Activated T-cell treated with anti-CD3 and anti-CD28 coated beads, Interleukin-2, amount 50 U/mL, for 24 hours (primary cell): ENCODE measurements around the gene ATP6V0C.

Experiments
- DNase-seq: peaks from one replicate; pipeline ENCODE4 v3.0.0-alpha.2; 2020
- H3K27ac Mint-ChIP-seq: 2 replicates; pipeline ENCODE4 v1.8.0; 2020; ENCODE audit warnings: mild to moderate bottlenecking, mixed read lengths
- H3K27me3 Mint-ChIP-seq: 2 replicates; pipeline ENCODE4 v1.8.0; 2020; ENCODE audit warnings: mixed read lengths
- H3K36me3 Mint-ChIP-seq: 2 replicates; pipeline ENCODE4 v1.8.0; 2020; ENCODE audit warnings: low read depth, mixed read lengths
- H3K4me1 Mint-ChIP-seq: 2 replicates; pipeline ENCODE4 v1.8.0; 2020; ENCODE audit warnings: low read depth, mixed read lengths
- H3K4me3 Mint-ChIP-seq: 2 replicates; pipeline ENCODE4 v1.8.0; 2020; ENCODE audit warnings: mild to moderate bottlenecking, moderate library complexity, mixed read lengths
- H3K9me3 Mint-ChIP-seq: 2 replicates; pipeline ENCODE4 v1.8.0; 2020; ENCODE audit warnings: mixed read lengths

ATP6V0C gene

GRCh38 chr16:2493605-2494004, 20.1 kb upstream of the ATP6V0C start:
- H3K36me3 Mint-ChIP-seq = peaks cover 33% of the 10 kb centered on the region
- DNase-seq = no peak
- no peaks in the 10 kb centered on the region for H3K4me1 Mint-ChIP-seq
- H3K9me3 Mint-ChIP-seq = no peaks in the 10 kb centered on the region
- no peak overlapping the region for H3K4me3 Mint-ChIP-seq
- no peak overlapping the region for H3K27ac Mint-ChIP-seq
- no peaks in the 10 kb centered on the region for H3K27me3 Mint-ChIP-seq

GRCh38 chr16:2494616-2495015, 19.1 kb upstream of the ATP6V0C start:
- Mint-ChIP-seq H3K27ac (no peak overlapping the region), H3K27me3 (no peaks in the 10 kb centered on the region), H3K36me3 (peaks cover 34% of the 10 kb centered on the region), H3K9me3 (no peaks in the 10 kb centered on the region), H3K4me1 (no peaks in the 10 kb centered on the region), H3K4me3 (no peak overlapping the region)
- no peak for DNase-seq

- Mint-ChIP-seq H3K27ac (no peak overlapping the region), H3K4me1 (no peaks in the 10 kb centered on the region), H3K36me3 (peaks cover 34% of the 10 kb centered on the region), H3K27me3 (no peaks in the 10 kb centered on the region), H3K9me3 (no peaks in the 10 kb centered on the region), H3K4me3 (no peak overlapping the region)
- no peak for DNase-seq
These were observed 18.7 kb upstream of the ATP6V0C start for GRCh38 chr16:2495041-2495440.

GRCh38 chr16:2496223-2497115, 17.3 kb upstream of the ATP6V0C start:
- H3K4me1 Mint-ChIP-seq = no peaks in the 10 kb centered on the region
- H3K27me3 Mint-ChIP-seq = no peaks in the 10 kb centered on the region

GRCh38 chr16:2497116-2497630, 16.6 kb upstream of the ATP6V0C start:
- Mint-ChIP-seq H3K4me1 (no peaks in the 10 kb centered on the region), H3K36me3 (peaks cover 36% of the 10 kb centered on the region), H3K4me3 (no peak overlapping the region), H3K27ac (no peak overlapping the region), H3K9me3 (no peaks in the 10 kb centered on the region), H3K27me3 (no peaks in the 10 kb centered on the region)
- no peak for DNase-seq

More at GRCh38 chr16:2496223-2497115, 17.3 kb upstream of the ATP6V0C start:
- Mint-ChIP-seq H3K9me3 (no peaks in the 10 kb centered on the region), H3K4me3 (no peak overlapping the region), H3K27ac (peak overlapping the region; percentile 6), H3K36me3 (peaks cover 36% of the 10 kb centered on the region)
- DNase-seq = no peak

- Mint-ChIP-seq H3K27me3 (no peaks in the 10 kb centered on the region), H3K36me3 (peaks cover 36% of the 10 kb centered on the region), H3K9me3 (no peaks in the 10 kb centered on the region), H3K27ac (no peak overlapping the region), H3K4me1 (no peaks in the 10 kb centered on the region), H3K4me3 (no peak overlapping the region)
- DNase-seq = no peak
These were observed 15.9 kb upstream of the ATP6V0C start for GRCh38 chr16:2497695-2498484.

- Mint-ChIP-seq H3K27me3 (no peaks in the 10 kb centered on the region), H3K4me1 (no peaks in the 10 kb centered on the region), H3K4me3 (no peak overlapping the region), H3K9me3 (no peaks in the 10 kb centered on the region), H3K27ac (no peak overlapping the region), H3K36me3 (peaks cover 36% of the 10 kb centered on the region)
- DNase-seq = no peak
These were observed 15.1 kb upstream of the ATP6V0C start for GRCh38 chr16:2498531-2499253.

- DNase-seq = no peak
- H3K4me1 Mint-ChIP-seq = no peaks in the 10 kb centered on the region
- no peaks in the 10 kb centered on the region for H3K9me3 Mint-ChIP-seq
- H3K36me3 Mint-ChIP-seq = peaks cover 36% of the 10 kb centered on the region
- H3K4me3 Mint-ChIP-seq = no peak overlapping the region
- H3K27me3 Mint-ChIP-seq = no peaks in the 10 kb centered on the region
- no peak overlapping the region for H3K27ac Mint-ChIP-seq
These were observed 14.3 kb upstream of the ATP6V0C start for GRCh38 chr16:2499454-2499853.

- Mint-ChIP-seq H3K27me3 (no peaks in the 10 kb centered on the region), H3K36me3 (peaks cover 36% of the 10 kb centered on the region), H3K4me1 (no peaks in the 10 kb centered on the region), H3K27ac (no peak overlapping the region), H3K4me3 (no peak overlapping the region), H3K9me3 (no peaks in the 10 kb centered on the region)
- DNase-seq = no peak
These were observed 13.8 kb upstream of the ATP6V0C start for GRCh38 chr16:2499890-2500429.

GRCh38 chr16:2500430-2500917, 13.3 kb upstream of the ATP6V0C start:
- DNase-seq = no peak
- Mint-ChIP-seq H3K4me3 (no peak overlapping the region), H3K36me3 (peaks cover 36% of the 10 kb centered on the region), H3K27ac (no peak overlapping the region), H3K27me3 (no peaks in the 10 kb centered on the region), H3K4me1 (no peaks in the 10 kb centered on the region), H3K9me3 (no peaks in the 10 kb centered on the region)

- Mint-ChIP-seq H3K9me3 (no peaks in the 10 kb centered on the region), H3K4me1 (no peaks in the 10 kb centered on the region), H3K4me3 (no peak overlapping the region), H3K27me3 (no peaks in the 10 kb centered on the region), H3K27ac (no peak overlapping the region), H3K36me3 (peaks cover 29% of the 10 kb centered on the region)
- peak; percentile 91 for DNase-seq
These were observed 12.6 kb upstream of the ATP6V0C start for GRCh38 chr16:2500918-2501750.

GRCh38 chr16:2501946-2502895, 11.5 kb upstream of the ATP6V0C start:
- Mint-ChIP-seq H3K36me3 (peaks cover 21% of the 10 kb centered on the region), H3K27me3 (no peaks in the 10 kb centered on the region), H3K4me1 (no peaks in the 10 kb centered on the region), H3K4me3 (no peak overlapping the region), H3K27ac (no peak overlapping the region), H3K9me3 (no peaks in the 10 kb centered on the region)
- DNase-seq = no peak
